ENCODE data around the gene CCDC187.

CCDC187 gene

DNA sequence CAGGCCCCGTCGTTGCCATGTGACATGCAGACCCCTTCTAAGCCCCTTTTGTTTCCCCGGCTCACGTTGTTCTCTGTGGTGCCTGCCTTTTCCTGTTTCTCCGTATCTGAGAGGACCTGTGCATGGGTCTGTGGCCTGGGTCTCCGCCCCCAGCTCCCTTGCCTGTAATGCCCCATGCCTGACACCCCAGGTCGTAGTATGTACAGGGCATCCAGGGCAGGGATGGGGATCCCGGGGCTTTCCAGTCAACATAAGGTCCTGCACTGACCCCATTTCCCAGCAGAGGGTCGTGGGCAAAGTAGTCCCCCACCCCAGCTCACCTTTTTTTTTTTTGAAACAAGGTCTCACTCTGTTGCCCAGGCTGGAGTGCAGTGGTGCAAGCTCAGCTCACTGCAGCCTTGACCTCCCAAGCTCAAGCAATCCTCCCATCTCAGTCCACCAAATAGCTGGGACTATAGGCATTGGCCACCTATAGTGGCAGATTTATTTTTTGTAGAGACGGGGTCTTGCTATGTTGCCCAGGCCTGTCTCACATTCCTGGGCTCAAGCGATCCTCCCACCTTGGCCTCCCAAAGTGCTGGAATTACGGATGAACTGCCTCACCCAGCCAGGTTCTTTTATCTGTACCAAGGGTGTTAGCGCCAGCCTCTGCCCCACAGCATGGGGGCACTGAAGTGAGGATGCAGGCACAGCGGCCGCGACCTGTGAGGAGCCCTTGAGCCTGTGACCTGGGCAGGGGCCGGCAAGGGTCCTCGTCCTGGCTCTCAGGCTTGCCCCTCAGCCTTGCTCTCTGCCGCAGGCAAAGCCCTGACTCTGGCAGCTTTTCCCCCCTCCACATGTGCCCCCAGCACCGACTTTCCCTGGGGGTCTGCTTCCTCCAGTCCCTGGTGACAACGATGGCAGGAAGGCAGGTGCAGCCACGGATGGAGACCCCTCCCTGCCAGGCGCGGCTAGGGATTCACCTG is 39.2 kb downstream of the CCDC187 start:
- Histone ChIP-seq H3K9ac (ENCODE audit: low read depth, low read length) (no peak overlapping the region), H3K9me3 (ENCODE audit: insufficient read depth, low read length, severe bottlenecking) (no peaks in the 10 kb centered on the region), H3K27me3 (ENCODE audit: insufficient read depth, low read length, poor library complexity) (peaks cover 2% of the 10 kb centered on the region), H4K20me1 (ENCODE audit: insufficient read depth, low read length) (no peaks in the 10 kb centered on the region), H3K4me1 (ENCODE audit: insufficient read depth, low read length) (peaks cover 14% of the 10 kb centered on the region), H3K27ac (ENCODE audit: low read length) (no peak overlapping the region), H3K79me2 (ENCODE audit: insufficient read depth, low read length) (no peaks in the 10 kb centered on the region), H3K4me2 (ENCODE audit: insufficient read depth, low read length) (no peak overlapping the region), H3K36me3 (ENCODE audit: insufficient read depth, low read length) (no peaks in the 10 kb centered on the region), H3K4me3 (ENCODE audit: low read depth in 1 of 2, low read length in 2 of 2) (no peak overlapping the region), H2AFZ (ENCODE audit: low read depth, low read length) (no peak overlapping the region)
- no peak for ATAC-seq (ENCODE audit: insufficient read depth, low read depth)
- TF ChIP-seq EZH2 (IDR thresholded peaks at IDR 0.05; ENCODE audit: borderline replicate concordance, low read depth, low read length, severe bottlenecking) (no peak), CTCF (IDR thresholded peaks at IDR 0.05; ENCODE audit: borderline replicate concordance, extremely low read depth, low read length, poor library complexity, severe bottlenecking) (no peak)
- DNase-seq, result no peak

DNA sequence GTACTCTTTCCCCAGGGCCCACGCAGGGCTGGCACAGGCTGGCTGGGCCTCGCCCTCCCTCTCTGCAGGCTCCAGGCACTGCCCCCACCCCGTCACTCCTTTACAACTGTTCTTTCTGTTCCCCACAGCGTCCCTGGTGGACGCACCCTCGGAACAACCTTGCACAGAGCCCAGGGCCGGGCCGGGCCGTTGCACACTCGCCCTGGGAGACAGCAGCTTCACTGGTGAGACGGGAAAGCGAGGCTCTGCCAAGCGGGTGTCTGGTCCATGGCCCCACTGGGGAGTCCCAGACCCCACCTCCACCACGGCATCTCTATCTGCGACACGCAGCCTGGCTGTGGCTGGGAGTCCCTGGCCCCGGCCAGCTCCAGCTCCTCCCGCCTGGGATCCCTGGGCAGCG is 39.9 kb downstream of the CCDC187 start:
- Histone ChIP-seq H3K79me2 (ENCODE audit: insufficient read depth, low read length) (no peaks in the 10 kb centered on the region), H2AFZ (ENCODE audit: low read depth, low read length) (no peak overlapping the region), H3K36me3 (ENCODE audit: insufficient read depth, low read length) (no peaks in the 10 kb centered on the region), H3K4me1 (ENCODE audit: insufficient read depth, low read length) (peaks cover 14% of the 10 kb centered on the region), H3K4me2 (ENCODE audit: insufficient read depth, low read length) (no peak overlapping the region), H3K4me3 (ENCODE audit: low read depth in 1 of 2, low read length in 2 of 2) (no peak overlapping the region), H3K27me3 (ENCODE audit: insufficient read depth, low read length, poor library complexity) (peaks cover 2% of the 10 kb centered on the region), H3K9me3 (ENCODE audit: insufficient read depth, low read length, severe bottlenecking) (no peaks in the 10 kb centered on the region), H3K27ac (ENCODE audit: low read length) (no peak overlapping the region), H4K20me1 (ENCODE audit: insufficient read depth, low read length) (no peaks in the 10 kb centered on the region), H3K9ac (ENCODE audit: low read depth, low read length) (no peak overlapping the region)
- TF ChIP-seq CTCF (IDR thresholded peaks at IDR 0.05; ENCODE audit: borderline replicate concordance, extremely low read depth, low read length, poor library complexity, severe bottlenecking) (no peak), EZH2 (IDR thresholded peaks at IDR 0.05; ENCODE audit: borderline replicate concordance, low read depth, low read length, severe bottlenecking) (no peak)
- no peak for DNase-seq
- ATAC-seq (ENCODE audit: insufficient read depth, low read depth), result no peak

GRCh38 chr9:136262671-136263178 is 41.2 kb downstream of the CCDC187 start:
- DNase-seq, result no peak
- Histone ChIP-seq H3K27ac (ENCODE audit: low read length) (no peak overlapping the region), H4K20me1 (ENCODE audit: insufficient read depth, low read length) (no peaks in the 10 kb centered on the region), H2AFZ (ENCODE audit: low read depth, low read length) (no peak overlapping the region), H3K4me2 (ENCODE audit: insufficient read depth, low read length) (no peak overlapping the region), H3K4me1 (ENCODE audit: insufficient read depth, low read length) (peaks cover 11% of the 10 kb centered on the region), H3K9ac (ENCODE audit: low read depth, low read length) (no peak overlapping the region), H3K27me3 (ENCODE audit: insufficient read depth, low read length, poor library complexity) (no peaks in the 10 kb centered on the region), H3K9me3 (ENCODE audit: insufficient read depth, low read length, severe bottlenecking) (no peaks in the 10 kb centered on the region), H3K4me3 (ENCODE audit: low read depth in 1 of 2, low read length in 2 of 2) (no peak overlapping the region), H3K36me3 (ENCODE audit: insufficient read depth, low read length) (no peaks in the 10 kb centered on the region), H3K79me2 (ENCODE audit: insufficient read depth, low read length) (no peaks in the 10 kb centered on the region)
- no peak for ATAC-seq (ENCODE audit: insufficient read depth, low read depth)
- TF ChIP-seq EZH2 (IDR thresholded peaks at IDR 0.05; ENCODE audit: borderline replicate concordance, low read depth, low read length, severe bottlenecking) (no peak), CTCF (IDR thresholded peaks at IDR 0.05; ENCODE audit: borderline replicate concordance, extremely low read depth, low read length, poor library complexity, severe bottlenecking) (no peak)
